ENCODE measurements around the gene ARRDC1.

Gene ARRDC1

DNA sequence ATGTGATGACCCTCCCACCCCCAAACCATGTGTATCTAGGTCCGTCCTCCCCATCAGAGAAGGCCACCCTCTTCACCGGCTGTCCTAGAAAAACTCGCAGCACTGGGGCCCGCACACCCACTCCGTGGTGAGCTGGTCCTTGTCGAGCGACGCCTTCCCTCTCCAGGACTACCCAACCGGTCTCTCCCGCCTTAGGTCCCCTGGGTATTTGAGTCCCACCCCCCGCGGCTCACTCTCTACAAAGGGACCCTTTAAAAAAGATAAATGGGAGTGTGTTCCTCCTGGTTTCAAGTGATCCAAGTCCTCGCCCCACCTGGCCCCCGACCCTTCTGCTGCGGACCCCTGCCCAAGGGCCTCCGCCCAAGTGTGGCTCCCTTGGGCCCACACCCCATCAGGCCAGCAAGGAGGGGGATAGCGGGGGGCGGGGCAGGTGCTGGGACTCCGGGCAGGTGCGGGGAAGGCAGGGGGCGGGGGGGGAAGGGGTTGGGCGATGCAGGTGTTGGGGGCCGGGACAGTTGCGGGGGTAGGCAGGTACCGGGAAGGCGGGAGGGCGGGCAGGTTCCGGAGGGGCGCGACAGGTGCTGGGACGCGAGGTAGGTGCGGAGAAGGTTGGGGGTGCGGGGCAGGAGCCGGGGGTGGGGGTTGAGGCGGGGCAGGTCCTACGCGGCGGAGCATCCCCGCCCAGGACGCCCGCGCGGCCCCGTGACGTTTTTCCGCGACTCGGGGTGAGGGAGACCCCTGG is 970 bp upstream of the ARRDC1 start:
- no peak for TF ChIP-seq ZEB2 (tag by site-specific recombination; IDR thresholded peaks at IDR 0.05)
- TF ChIP-seq, protein P1, sequence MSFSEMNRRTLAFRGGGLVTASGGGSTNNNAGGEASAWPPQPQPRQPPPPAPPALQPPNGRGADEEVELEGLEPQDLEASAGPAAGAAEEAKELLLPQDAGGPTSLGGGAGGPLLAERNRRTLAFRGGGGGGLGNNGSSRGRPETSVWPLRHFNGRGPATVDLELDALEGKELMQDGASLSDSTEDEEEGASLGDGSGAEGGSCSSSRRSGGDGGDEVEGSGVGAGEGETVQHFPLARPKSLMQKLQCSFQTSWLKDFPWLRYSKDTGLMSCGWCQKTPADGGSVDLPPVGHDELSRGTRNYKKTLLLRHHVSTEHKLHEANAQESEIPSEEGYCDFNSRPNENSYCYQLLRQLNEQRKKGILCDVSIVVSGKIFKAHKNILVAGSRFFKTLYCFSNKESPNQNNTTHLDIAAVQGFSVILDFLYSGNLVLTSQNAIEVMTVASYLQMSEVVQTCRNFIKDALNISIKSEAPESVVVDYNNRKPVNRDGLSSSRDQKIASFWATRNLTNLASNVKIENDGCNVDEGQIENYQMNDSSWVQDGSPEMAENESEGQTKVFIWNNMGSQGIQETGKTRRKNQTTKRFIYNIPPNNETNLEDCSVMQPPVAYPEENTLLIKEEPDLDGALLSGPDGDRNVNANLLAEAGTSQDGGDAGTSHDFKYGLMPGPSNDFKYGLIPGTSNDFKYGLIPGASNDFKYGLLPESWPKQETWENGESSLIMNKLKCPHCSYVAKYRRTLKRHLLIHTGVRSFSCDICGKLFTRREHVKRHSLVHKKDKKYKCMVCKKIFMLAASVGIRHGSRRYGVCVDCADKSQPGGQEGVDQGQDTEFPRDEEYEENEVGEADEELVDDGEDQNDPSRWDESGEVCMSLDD (tag by site-specific recombination; IDR thresholded peaks at IDR 0.05), result no peak
- peak; percentile 34; the same call in 1 of the 2 replicates for TF ChIP-seq KLF1 (tag by site-specific recombination; IDR thresholded peaks at IDR 0.05)
- TF ChIP-seq GLIS1 (tag by site-specific recombination; IDR thresholded peaks at IDR 0.05), result peak; percentile 52
- no peak overlapping the region for H3K27ac ChIP-seq (ENCODE audit: extremely low read depth, low read depth, low read length)
- no peaks in the 10 kb centered on the region for H3K36me3 ChIP-seq (ENCODE audit: control insufficient read depth in 2 of 2, insufficient read depth in 1 of 2, low read length in 2 of 2)
- no peaks in the 10 kb centered on the region for H3K9me3 ChIP-seq (ENCODE audit: control insufficient read depth, insufficient read depth, low read depth, low read length)
- peak overlapping the region; percentile 43 for H3K4me3 ChIP-seq (ENCODE audit: low read depth, low read length)
- POLR2A ChIA-PET, result interaction anchor here (0.6 to 2.3 kb wide), 15 partner anchors 9 to 518 kb away, joined by 3 to 43 read pairs (median 5); partner anchors contain the start of genes DPH7, EHMT1, MAN1B1 and MRPL41
- H3K4me1 ChIP-seq (ENCODE audit: control insufficient read depth, insufficient read depth, low read length), result no peaks in the 10 kb centered on the region
- CTCF ChIA-PET, result no interaction called here

DNA sequence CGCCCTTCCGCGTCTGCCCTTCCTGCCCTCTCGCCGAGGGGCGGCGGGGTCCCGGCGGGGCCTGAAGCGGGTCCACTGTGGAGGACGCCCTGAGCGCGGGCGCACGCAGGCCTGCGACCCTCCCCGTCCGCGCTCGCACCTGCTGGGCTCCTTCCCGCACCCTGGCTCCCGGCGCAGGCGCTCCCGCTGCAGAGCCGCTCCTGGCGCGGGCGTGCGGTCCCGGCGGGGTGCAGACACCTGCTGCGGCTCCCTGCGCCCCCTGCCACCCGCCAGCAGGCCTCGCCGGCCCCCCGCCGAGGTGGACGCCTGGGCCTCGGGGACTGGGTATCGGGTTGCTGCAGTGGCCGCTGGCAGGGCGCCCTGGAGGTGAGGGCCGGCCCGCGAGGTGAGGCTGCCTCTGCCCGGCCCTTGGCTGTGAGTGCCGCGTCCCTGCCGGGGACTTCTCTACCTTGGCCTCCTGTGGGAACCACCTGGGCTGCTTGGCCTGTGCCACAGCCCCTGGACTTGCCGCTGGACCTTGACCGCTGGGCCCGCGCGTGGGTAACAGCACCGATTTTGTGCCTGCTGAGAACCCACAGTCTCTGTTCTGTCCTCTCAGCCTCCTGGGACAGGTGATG is 627 bp downstream of the ARRDC1 start:
- no peaks in the 10 kb centered on the region for H3K4me1 ChIP-seq (ENCODE audit: control insufficient read depth, insufficient read depth, low read length)
- H3K36me3 ChIP-seq (ENCODE audit: control insufficient read depth in 2 of 2, insufficient read depth in 1 of 2, low read length in 2 of 2), result no peaks in the 10 kb centered on the region
- peak overlapping the region; percentile 72; the same call in 1 of the 2 replicates for H3K27ac ChIP-seq (ENCODE audit: extremely low read depth, low read depth, low read length)
- ChIA-PET POLR2A (interaction anchor here (1.4 to 2.3 kb wide), 2 partner anchors 8 to 15 kb away, joined by 5 to 43 read pairs; partner anchors contain the start of gene ZMYND19), CTCF (no interaction called here)
- H3K4me3 ChIP-seq (ENCODE audit: low read depth, low read length), result peak overlapping the region; percentile 66
- H3K9me3 ChIP-seq (ENCODE audit: control insufficient read depth, insufficient read depth, low read depth, low read length), result no peaks in the 10 kb centered on the region
- no peak for TF ChIP-seq ZNF529 (tag by site-specific recombination; IDR thresholded peaks at IDR 0.05; ENCODE audit: insufficient replicate concordance)
- peak; percentile 90 for TF ChIP-seq GLIS1 (tag by site-specific recombination; IDR thresholded peaks at IDR 0.05)
- TF ChIP-seq ZNF555 (tag by site-specific recombination; conservative IDR thresholded peaks at IDR 0.05), result no peak
- no peak for TF ChIP-seq ZNF830 (tag by site-specific recombination; IDR thresholded peaks at IDR 0.05; ENCODE audit: low read depth)
- TF ChIP-seq ZEB2 (tag by site-specific recombination; IDR thresholded peaks at IDR 0.05), result peak; percentile 30; the same call in 1 of the 2 replicates
- TF ChIP-seq ZNF423 (tag by site-specific recombination; IDR thresholded peaks at IDR 0.05), result peak; percentile 74; the same call in 1 of the 2 replicates
- no peak for TF ChIP-seq REPIN1 (tag by site-specific recombination; IDR thresholded peaks at IDR 0.05; ENCODE audit: low read depth)
- 0 out of 2 replicates have a peak, but pooled peaks have one; percentile 20 for TF ChIP-seq KLF10 (tag by site-specific recombination; IDR thresholded peaks at IDR 0.05)
- TF ChIP-seq ZIC2 (tag by site-specific recombination; IDR thresholded peaks at IDR 0.05), result peak; percentile 89
- TF ChIP-seq OSR2 (tag by site-specific recombination; IDR thresholded peaks at IDR 0.05), result peak; percentile 33
- no peak for TF ChIP-seq ZNF426 (tag by site-specific recombination; IDR thresholded peaks at IDR 0.05)
- TF ChIP-seq BCL11B (tag by site-specific recombination; IDR thresholded peaks at IDR 0.05; ENCODE audit: low read depth), result peak; percentile 30; the same call in 1 of the 2 replicates
- no peak for TF ChIP-seq ZNF660 (tag by site-specific recombination; IDR thresholded peaks at IDR 0.05)
- 0 out of 2 replicates have a peak, but pooled peaks have one; percentile 18 for TF ChIP-seq SCRT2 (tag by site-specific recombination; IDR thresholded peaks at IDR 0.05)
- TF ChIP-seq ZSCAN30 (tag by site-specific recombination; IDR thresholded peaks at IDR 0.05), result peak; percentile 85
- TF ChIP-seq ZNF121 (tag by site-specific recombination; IDR thresholded peaks at IDR 0.05), result 0 out of 2 replicates have a peak, but pooled peaks have one; percentile 30
- TF ChIP-seq, protein P2, sequence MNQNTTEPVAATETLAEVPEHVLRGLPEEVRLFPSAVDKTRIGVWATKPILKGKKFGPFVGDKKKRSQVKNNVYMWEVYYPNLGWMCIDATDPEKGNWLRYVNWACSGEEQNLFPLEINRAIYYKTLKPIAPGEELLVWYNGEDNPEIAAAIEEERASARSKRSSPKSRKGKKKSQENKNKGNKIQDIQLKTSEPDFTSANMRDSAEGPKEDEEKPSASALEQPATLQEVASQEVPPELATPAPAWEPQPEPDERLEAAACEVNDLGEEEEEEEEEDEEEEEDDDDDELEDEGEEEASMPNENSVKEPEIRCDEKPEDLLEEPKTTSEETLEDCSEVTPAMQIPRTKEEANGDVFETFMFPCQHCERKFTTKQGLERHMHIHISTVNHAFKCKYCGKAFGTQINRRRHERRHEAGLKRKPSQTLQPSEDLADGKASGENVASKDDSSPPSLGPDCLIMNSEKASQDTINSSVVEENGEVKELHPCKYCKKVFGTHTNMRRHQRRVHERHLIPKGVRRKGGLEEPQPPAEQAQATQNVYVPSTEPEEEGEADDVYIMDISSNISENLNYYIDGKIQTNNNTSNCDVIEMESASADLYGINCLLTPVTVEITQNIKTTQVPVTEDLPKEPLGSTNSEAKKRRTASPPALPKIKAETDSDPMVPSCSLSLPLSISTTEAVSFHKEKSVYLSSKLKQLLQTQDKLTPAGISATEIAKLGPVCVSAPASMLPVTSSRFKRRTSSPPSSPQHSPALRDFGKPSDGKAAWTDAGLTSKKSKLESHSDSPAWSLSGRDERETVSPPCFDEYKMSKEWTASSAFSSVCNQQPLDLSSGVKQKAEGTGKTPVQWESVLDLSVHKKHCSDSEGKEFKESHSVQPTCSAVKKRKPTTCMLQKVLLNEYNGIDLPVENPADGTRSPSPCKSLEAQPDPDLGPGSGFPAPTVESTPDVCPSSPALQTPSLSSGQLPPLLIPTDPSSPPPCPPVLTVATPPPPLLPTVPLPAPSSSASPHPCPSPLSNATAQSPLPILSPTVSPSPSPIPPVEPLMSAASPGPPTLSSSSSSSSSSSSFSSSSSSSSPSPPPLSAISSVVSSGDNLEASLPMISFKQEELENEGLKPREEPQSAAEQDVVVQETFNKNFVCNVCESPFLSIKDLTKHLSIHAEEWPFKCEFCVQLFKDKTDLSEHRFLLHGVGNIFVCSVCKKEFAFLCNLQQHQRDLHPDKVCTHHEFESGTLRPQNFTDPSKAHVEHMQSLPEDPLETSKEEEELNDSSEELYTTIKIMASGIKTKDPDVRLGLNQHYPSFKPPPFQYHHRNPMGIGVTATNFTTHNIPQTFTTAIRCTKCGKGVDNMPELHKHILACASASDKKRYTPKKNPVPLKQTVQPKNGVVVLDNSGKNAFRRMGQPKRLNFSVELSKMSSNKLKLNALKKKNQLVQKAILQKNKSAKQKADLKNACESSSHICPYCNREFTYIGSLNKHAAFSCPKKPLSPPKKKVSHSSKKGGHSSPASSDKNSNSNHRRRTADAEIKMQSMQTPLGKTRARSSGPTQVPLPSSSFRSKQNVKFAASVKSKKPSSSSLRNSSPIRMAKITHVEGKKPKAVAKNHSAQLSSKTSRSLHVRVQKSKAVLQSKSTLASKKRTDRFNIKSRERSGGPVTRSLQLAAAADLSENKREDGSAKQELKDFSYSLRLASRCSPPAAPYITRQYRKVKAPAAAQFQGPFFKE (tag by site-specific recombination; IDR thresholded peaks at IDR 0.05; ENCODE audit: borderline replicate concordance), result no peak
- TF ChIP-seq, protein P3, sequence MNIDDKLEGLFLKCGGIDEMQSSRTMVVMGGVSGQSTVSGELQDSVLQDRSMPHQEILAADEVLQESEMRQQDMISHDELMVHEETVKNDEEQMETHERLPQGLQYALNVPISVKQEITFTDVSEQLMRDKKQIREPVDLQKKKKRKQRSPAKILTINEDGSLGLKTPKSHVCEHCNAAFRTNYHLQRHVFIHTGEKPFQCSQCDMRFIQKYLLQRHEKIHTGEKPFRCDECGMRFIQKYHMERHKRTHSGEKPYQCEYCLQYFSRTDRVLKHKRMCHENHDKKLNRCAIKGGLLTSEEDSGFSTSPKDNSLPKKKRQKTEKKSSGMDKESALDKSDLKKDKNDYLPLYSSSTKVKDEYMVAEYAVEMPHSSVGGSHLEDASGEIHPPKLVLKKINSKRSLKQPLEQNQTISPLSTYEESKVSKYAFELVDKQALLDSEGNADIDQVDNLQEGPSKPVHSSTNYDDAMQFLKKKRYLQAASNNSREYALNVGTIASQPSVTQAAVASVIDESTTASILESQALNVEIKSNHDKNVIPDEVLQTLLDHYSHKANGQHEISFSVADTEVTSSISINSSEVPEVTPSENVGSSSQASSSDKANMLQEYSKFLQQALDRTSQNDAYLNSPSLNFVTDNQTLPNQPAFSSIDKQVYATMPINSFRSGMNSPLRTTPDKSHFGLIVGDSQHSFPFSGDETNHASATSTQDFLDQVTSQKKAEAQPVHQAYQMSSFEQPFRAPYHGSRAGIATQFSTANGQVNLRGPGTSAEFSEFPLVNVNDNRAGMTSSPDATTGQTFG (tag by site-specific recombination; IDR thresholded peaks at IDR 0.05; ENCODE audit: borderline replicate concordance), result no peak
